HepG2 (cell line): ENCODE data around the gene IFIT5. TPM values are rescaled to one million over a fixed set of nuclear protein-coding genes. Genes with fewer than 3 reads are reported as not detected.

ENCODE experiments used
- CBX1 ChIP-seq: IDR thresholded peaks from one replicate; pipeline ENCODE4 v1.6.1; 2016; ENCODE audit warnings: antibody characterized with exemption, low read depth
- GATAD2A ChIP-seq: IDR thresholded peaks from 2 replicates; pipeline ENCODE4 v1.6.1; 2016
- GLI4 ChIP-seq: sonication (generic); formaldehyde crosslinking; IDR thresholded peaks from 2 replicates; pipeline ENCODE4 v1.5.1; 2020; ENCODE audit warnings: missing genetic modification reagents, mild to moderate bottlenecking, moderate library complexity, borderline replicate concordance
- KAT7 ChIP-seq: IDR thresholded peaks from 2 replicates; pipeline ENCODE4 v1.6.1; 2018; ENCODE audit warnings: borderline replicate concordance, missing compliant biosample characterization
- NKX3-1 ChIP-seq: sonication (generic); formaldehyde crosslinking; IDR thresholded peaks from 2 replicates; pipeline ENCODE4 v1.5.0; 2020; ENCODE audit warnings: missing genetic modification reagents
- NRL ChIP-seq: sonication (generic); formaldehyde crosslinking; IDR thresholded peaks from 2 replicates; pipeline ENCODE4 v1.5.0; 2020; ENCODE audit warnings: missing genetic modification reagents, mild to moderate bottlenecking, moderate library complexity, borderline replicate concordance
- RARG ChIP-seq: sonication (generic); formaldehyde crosslinking; IDR thresholded peaks from 2 replicates; pipeline ENCODE4 v1.4.0; 2020; ENCODE audit warnings: low read depth, mild to moderate bottlenecking, missing genetic modification reagents
- RELA ChIP-seq: sonication (generic); formaldehyde crosslinking; IDR thresholded peaks from 2 replicates; pipeline ENCODE4 v1.4.0; 2020; ENCODE audit warnings: missing genetic modification reagents
- TCF12 ChIP-seq, 2 experiments: fragments of 450-650 bp in 1 of 2; sonication (generic) in 1 of 2; formaldehyde crosslinking in 1 of 2; IDR thresholded peaks; 2 replicates each; pipeline versions ENCODE4 v1.6.1 to v1.8.0; 2017 to 2022; ENCODE audit warnings: antibody characterized with exemption in 1 of 2, mild to moderate bottlenecking in 1 of 2, missing genetic modification reagents in 1 of 2, moderate library complexity in 1 of 2
- ZMYM2 ChIP-seq: sonication (generic); formaldehyde crosslinking; IDR thresholded peaks from 2 replicates; pipeline ENCODE4 v1.8.0; 2022; ENCODE audit warnings: mild to moderate bottlenecking, missing genetic modification reagents
- ZNF251 ChIP-seq: sonication (generic); formaldehyde crosslinking; IDR thresholded peaks from 2 replicates; pipeline ENCODE4 v1.9.0; 2021; ENCODE audit warnings: mild to moderate bottlenecking, missing genetic modification reagents
- ZNF33B ChIP-seq: sonication (generic); formaldehyde crosslinking; IDR thresholded peaks from 2 replicates; pipeline ENCODE4 v1.5.1; 2020; ENCODE audit warnings: mild to moderate bottlenecking, missing genetic modification reagents
- ZNF563 ChIP-seq: sonication (generic); formaldehyde crosslinking; IDR thresholded peaks from 2 replicates; pipeline ENCODE4 v1.8.0; 2022; ENCODE audit warnings: mild to moderate bottlenecking, moderate library complexity, missing genetic modification reagents
- ZNF724P ChIP-seq: sonication (generic); formaldehyde crosslinking; IDR thresholded peaks from 2 replicates; pipeline ENCODE4 v1.8.0; 2022; ENCODE audit warnings: missing genetic modification reagents, borderline replicate concordance
- polyA plus RNA-seq, 8 experiments: library from polyadenylated mRNA; depleted of rRNA in 3 of 8; stranded (reverse) in 7 of 8; unstranded in 1 of 8; fragments of >200 nt; fragmentation: Illumina TruSeq in 4 of 8; extraction: Trizol in 4 of 8; gene quantifications; 2 replicates each; pipeline versions ENCODE4 v1.2.1 to v1.2.3, GENCODE V29; 2011 to 2016; ENCODE audit warnings: low read depth in 4 of 8, missing spikeins in 1 of 8, mixed read lengths in 1 of 8; ENCODE audit not compliant: insufficient read depth in 1 of 8
- total RNA-seq, 5 experiments: library from RNA; depleted of rRNA; stranded (reverse); fragments of >200 nt; fragmentation: Illumina TruSeq; extraction: Trizol; gene quantifications; 2 replicates each; pipeline ENCODE4 v1.2.3, GENCODE V29; 2016; ENCODE audit warnings: low read depth in 1 of 5
- TF ChIP-seq, protein P1 (sequence below): sonication (generic); formaldehyde crosslinking; IDR thresholded peaks from 2 replicates; pipeline ENCODE4 v1.9.0; 2021; ENCODE audit warnings: missing genetic modification reagents, borderline replicate concordance
- TF ChIP-seq, protein P2 (sequence below): sonication (generic); formaldehyde crosslinking; IDR thresholded peaks from 2 replicates; pipeline ENCODE4 v1.5.1; 2020; ENCODE audit warnings: missing genetic modification reagents, mild to moderate bottlenecking, borderline replicate concordance
- TF ChIP-seq, protein P3 (sequence below): fragments of 450-650 bp; IDR thresholded peaks from 2 replicates; pipeline ENCODE4 v1.6.1; 2016
- TF ChIP-seq, protein P4 (sequence below): sonication (generic); formaldehyde crosslinking; IDR thresholded peaks from 2 replicates; pipeline ENCODE4 v1.5.1; 2020; ENCODE audit warnings: mild to moderate bottlenecking, missing genetic modification reagents
- TF ChIP-seq, protein P5 (sequence below): IDR thresholded peaks from 2 replicates; pipeline ENCODE4 v1.6.1; 2018; ENCODE audit warnings: missing genetic modification reagents

IFIT5 gene
- total and polyA plus RNA-seq, 2 of the 13 experiments (the other 11 are each of a cell fraction or from before 2014, with no cell fraction given), result 2.2 to 8.3 TPM

DNA sequence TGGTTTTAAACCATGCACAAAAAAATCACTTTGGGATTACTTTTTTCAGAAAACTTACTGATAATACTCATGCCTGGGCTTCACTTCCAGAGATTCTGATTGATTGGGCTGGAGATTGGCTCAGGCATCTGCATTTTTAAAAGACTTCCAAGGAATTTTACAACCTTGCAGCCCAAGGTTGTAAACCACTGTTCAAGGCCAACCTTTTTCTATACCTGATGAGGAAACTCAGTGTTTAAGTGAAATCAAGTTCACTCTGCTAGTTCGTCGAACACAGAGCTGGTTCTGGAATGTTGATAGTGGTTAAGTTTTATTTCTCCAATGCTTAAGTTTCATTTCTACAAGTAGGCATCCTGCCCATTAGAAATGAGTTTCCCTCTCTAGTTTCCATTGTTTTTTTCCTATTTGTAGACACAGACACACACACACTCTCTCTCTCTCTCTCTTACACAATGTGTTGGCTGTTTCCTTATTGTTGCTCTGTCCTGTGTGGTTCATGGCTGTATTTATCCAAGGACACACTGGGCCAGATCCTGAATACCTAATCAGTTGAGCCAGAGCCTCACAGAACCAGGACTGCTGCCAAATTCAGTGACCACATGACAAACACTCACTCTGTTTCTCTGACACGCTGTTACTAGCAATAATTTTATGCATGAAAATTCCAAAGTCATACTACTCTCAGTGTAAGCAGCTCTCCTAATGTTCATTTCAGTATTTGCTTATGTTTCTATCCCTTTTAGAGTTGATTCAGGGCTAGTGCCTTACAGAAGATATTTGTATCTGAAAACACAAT, 40.3 kb upstream of the IFIT5 start (continued):
- TF ChIP-seq, protein P1, sequence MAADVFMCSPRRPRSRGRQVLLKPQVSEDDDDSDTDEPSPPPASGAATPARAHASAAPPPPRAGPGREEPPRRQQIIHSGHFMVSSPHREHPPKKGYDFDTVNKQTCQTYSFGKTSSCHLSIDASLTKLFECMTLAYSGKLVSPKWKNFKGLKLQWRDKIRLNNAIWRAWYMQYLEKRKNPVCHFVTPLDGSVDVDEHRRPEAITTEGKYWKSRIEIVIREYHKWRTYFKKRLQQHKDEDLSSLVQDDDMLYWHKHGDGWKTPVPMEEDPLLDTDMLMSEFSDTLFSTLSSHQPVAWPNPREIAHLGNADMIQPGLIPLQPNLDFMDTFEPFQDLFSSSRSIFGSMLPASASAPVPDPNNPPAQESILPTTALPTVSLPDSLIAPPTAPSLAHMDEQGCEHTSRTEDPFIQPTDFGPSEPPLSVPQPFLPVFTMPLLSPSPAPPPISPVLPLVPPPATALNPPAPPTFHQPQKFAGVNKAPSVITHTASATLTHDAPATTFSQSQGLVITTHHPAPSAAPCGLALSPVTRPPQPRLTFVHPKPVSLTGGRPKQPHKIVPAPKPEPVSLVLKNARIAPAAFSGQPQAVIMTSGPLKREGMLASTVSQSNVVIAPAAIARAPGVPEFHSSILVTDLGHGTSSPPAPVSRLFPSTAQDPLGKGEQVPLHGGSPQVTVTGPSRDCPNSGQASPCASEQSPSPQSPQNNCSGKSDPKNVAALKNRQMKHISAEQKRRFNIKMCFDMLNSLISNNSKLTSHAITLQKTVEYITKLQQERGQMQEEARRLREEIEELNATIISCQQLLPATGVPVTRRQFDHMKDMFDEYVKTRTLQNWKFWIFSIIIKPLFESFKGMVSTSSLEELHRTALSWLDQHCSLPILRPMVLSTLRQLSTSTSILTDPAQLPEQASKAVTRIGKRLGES, result no peak
- TF ChIP-seq RARG (CRISPR knock-in tag) (no peak), TCF12 (IDR thresholded peaks at IDR 0.05) (no peak), TCF12 (CRISPR knock-in tag; IDR thresholded peaks at IDR 0.05) (no peak), RELA (CRISPR knock-in tag) (no peak), ZNF724P (CRISPR knock-in tag) (no peak), ZNF563 (no peak), ZMYM2 (CRISPR knock-in tag) (no peak), CBX1 (no peak), ZNF251 (CRISPR knock-in tag) (no peak), ZNF33B (CRISPR knock-in tag) (no peak), GLI4 (CRISPR knock-in tag) (no peak), KAT7 (CRISPR knock-in tag) (0 out of 2 replicates have a peak, but pooled peaks have one; percentile 38), NKX3-1 (no peak), NRL (no peak), GATAD2A (CRISPR knock-in tag) (peak; percentile 98)
- TF ChIP-seq, protein P2, sequence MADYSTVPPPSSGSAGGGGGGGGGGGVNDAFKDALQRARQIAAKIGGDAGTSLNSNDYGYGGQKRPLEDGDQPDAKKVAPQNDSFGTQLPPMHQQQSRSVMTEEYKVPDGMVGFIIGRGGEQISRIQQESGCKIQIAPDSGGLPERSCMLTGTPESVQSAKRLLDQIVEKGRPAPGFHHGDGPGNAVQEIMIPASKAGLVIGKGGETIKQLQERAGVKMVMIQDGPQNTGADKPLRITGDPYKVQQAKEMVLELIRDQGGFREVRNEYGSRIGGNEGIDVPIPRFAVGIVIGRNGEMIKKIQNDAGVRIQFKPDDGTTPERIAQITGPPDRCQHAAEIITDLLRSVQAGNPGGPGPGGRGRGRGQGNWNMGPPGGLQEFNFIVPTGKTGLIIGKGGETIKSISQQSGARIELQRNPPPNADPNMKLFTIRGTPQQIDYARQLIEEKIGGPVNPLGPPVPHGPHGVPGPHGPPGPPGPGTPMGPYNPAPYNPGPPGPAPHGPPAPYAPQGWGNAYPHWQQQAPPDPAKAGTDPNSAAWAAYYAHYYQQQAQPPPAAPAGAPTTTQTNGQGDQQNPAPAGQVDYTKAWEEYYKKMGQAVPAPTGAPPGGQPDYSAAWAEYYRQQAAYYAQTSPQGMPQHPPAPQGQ, result no peak
- TF ChIP-seq, protein P3, sequence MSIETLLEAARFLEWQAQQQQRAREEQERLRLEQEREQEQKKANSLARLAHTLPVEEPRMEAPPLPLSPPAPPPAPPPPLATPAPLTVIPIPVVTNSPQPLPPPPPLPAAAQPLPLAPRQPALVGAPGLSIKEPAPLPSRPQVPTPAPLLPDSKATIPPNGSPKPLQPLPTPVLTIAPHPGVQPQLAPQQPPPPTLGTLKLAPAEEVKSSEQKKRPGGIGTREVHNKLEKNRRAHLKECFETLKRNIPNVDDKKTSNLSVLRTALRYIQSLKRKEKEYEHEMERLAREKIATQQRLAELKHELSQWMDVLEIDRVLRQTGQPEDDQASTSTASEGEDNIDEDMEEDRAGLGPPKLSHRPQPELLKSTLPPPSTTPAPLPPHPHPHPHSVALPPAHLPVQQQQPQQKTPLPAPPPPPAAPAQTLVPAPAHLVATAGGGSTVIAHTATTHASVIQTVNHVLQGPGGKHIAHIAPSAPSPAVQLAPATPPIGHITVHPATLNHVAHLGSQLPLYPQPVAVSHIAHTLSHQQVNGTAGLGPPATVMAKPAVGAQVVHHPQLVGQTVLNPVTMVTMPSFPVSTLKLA, result no peak
- TF ChIP-seq, protein P4, sequence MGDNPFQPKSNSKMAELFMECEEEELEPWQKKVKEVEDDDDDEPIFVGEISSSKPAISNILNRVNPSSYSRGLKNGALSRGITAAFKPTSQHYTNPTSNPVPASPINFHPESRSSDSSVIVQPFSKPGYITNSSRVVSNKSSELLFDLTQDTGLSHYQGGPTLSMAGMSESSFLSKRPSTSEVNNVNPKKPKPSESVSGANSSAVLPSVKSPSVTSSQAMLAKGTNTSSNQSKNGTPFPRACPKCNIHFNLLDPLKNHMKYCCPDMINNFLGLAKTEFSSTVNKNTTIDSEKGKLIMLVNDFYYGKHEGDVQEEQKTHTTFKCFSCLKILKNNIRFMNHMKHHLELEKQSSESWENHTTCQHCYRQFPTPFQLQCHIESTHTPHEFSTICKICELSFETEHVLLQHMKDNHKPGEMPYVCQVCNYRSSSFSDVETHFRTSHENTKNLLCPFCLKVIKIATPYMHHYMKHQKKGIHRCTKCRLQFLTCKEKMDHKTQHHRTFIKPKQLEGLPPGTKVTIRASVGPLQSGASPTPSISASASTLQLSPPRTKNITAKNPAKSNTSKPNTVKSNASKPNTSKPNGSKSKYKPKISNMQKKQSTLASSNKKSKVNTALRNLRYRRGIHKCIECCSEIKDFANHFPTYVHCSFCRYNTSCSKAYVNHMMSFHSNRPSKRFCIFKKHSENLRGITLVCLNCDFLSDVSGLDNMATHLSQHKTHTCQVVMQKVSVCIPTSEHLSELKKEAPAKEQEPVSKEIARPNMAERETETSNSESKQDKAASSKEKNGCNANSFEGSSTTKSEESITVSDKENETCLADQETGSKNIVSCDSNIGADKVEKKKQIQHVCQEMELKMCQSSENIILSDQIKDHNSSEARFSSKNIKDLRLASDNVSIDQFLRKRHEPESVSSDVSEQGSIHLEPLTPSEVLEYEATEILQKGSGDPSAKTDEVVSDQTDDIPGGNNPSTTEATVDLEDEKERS (CRISPR knock-in tag), result no peak
- TF ChIP-seq, protein P5, sequence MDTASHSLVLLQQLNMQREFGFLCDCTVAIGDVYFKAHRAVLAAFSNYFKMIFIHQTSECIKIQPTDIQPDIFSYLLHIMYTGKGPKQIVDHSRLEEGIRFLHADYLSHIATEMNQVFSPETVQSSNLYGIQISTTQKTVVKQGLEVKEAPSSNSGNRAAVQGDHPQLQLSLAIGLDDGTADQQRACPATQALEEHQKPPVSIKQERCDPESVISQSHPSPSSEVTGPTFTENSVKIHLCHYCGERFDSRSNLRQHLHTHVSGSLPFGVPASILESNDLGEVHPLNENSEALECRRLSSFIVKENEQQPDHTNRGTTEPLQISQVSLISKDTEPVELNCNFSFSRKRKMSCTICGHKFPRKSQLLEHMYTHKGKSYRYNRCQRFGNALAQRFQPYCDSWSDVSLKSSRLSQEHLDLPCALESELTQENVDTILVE (CRISPR knock-in tag), result peak; percentile 86
